HG02973 (cell line): Measurements from ENCODE around the gene KDR.

Experiments
- ATAC-seq: cut with Tn5 transposase; IDR thresholded peaks from one replicate; pipeline ENCODE4 v1.9.1; 2021; ENCODE audit warnings: moderate library complexity; ENCODE audit not compliant: unreplicated experiment

The KDR gene

DNA sequence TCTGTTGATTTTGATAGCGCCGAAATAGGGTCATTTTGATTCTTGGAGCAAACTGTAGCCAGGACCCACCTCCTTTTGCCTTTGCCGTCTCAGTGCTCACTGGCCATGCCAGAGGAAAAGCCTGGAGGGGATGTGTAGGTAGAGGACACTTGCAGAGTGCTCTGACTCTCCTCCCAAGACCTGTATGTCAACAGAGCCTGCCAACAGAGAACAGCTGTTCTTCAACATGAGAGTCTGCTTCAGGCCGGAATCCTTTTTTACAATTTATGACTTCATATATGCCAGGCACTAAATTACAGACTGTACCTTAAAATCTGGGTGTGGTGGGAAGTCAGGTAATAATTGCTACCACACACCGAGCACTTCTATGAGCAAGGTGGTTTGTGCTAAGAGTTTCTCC is 94.2 kb downstream of the KDR start:
- ATAC-seq = no peak

DNA sequence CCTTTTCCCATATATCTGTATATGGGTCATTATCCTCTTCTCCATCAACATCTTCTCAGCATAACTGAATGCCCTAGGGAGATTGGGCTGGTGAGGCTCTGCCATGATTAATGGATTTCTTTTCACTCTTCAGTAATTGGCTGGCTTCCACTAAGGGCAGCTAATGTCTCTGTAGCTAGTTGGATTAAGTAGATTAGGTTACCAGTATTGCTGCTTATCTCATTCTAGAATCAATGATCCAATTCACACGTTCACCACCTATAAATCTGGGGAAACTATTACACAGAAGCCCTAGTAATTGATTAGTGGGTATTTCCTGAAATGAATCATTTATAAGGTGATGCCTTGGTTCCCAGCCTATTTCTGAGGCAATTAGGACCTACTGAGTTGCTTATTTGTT is 94.8 kb downstream of the KDR start:
- ATAC-seq = no peak

DNA sequence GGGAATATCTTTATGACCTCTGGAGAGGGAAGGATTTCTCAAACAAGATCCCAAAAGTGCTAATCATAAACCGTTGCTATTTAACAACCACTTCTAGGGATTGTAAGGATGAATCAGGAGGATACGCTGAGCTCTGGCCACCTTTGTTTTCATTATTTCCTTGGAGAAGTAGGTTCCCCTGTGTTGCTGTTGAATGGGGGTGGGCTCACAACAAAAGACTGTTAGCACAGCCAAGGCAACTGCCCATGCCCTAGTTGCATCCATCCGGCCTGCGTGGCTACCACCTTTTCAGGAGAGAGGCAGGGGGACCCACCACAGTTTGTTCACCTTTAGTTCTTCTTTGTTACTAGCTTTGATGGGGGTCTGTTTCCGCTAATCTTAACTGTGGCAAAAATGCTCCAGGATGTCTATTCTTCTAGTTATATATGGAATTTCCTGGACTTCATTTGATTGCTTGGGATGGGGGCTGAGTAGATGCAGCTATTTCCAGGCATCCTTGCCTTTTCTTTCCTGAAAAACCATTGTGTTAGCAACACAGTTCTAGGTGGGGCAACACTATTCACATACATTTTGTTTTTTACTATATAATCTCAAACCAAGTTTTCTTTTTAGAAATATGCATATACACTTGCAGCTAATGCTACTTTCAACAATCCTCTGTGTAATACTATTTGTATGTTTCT is 95.4 kb downstream of the KDR start:
- no peak for ATAC-seq

DNA sequence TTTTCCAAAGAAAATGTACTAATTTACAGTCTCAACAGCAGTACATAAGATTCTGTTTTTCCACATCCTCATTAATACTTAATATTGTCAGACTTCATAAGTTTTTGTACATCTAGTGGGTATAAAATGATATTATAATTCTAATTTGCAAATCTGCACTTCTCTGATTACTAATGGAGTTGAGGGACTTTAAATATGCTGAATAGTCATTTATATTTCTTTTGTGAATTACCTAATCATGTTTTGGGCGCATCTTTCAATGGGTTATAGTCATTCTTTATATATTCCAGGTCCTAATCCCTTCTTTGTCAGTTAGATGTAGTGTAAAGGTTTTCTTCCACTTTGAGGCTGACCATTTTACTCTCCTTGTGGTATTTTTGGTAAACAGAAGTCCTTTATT is 96.1 kb downstream of the KDR start:
- ATAC-seq = no peak
